ENCODE results near the gene SPAG17.

SPAG17 gene

DNA sequence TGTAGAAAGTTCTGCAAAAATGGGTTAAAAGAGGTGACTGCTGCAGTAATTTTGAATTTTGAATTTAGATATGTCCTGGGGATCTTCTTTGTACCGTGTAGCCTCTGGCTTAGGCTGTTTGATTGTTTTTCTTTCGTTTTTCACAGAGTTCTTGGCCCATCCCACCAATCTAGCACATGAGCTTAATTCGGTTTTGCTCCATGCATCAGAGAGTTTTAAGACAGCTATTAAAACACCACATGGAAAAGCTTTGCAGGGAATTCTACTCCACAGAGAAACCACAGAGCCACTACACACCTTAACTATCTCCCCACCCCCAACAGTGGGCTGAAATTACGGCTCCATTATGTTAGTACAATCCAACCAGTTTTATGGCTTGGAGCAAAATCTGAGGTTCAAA lies 25.5 kb downstream of the SPAG17 start:
- DNase-seq: no peak

DNA sequence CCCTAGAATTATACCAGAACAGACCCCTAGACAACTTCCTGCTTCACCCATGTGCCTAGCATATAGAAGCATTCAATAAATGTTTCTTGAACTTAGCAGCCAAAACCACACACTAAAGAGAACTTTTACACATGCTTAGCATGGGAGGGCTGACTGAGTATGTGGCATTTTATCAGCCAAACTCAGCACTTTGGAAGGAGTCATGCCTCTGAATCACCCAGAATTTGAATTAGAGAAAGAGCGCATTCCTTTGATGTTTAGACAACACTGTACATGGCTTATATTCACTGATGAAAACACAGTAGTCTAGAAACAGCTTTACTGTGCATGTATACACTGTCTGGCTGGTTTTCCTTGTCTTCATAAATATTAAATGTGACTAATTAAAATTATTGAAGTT lies 26.1 kb downstream of the SPAG17 start:
- no peak for DNase-seq

DNA sequence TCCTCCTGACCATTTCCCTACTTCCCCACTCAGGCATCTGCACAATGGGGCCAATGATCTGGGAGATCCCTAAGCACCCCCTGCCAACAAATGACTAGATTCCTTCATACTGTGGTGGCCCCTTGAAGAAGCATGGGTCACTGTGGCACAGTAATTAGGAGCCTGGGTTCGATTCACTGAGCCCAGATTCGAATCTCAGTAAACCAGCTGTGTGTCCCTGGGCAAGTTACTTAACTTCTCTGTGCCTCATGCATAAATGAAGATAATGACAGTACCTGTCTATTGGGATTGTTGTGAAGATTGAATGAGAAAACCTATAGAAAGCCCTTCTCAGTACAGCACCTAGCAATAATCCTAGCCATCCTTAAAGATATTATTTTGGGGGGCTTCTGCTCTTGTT lies 27.5 kb downstream of the SPAG17 start:
- no peak for DNase-seq

DNA sequence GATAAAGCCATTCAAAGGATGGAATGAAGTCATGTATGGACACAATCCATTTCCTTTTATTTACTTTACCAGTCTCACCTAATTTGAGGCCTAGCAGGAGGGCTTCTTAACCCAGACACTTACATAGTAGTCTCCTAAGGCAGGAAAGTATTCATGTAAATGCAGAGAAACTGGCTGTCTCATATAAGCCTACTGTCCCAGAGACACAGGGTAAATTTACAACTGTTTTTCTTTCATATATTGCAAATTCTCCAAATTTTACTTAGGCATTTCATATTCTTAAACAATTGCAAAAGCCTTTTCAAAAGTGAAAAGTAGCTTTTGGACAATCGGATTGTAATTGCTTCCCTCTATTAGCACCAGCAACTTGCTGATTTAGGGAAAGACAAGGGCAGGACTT lies 29.9 kb downstream of the SPAG17 start:
- DNase-seq: no peak

DNA sequence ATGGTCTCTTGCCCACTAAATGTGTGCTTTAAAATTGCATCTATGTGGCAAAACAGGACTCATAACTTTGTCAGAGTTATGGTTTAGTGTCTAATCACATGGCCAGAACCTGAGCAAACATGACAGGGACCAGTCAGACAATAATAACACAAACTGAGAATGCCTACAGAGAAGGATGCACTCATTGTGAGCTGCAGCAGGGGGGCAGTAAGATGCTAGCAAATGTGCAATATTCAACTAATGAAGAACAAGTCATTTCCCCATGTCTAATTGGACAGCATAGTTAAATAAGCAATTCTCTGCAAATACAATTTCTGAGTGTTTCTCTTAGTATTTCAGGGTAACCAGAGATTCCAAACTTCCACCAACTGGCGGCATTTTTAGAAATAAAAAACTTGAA lies 30.8 kb downstream of the SPAG17 start:
- no peak for DNase-seq

DNA sequence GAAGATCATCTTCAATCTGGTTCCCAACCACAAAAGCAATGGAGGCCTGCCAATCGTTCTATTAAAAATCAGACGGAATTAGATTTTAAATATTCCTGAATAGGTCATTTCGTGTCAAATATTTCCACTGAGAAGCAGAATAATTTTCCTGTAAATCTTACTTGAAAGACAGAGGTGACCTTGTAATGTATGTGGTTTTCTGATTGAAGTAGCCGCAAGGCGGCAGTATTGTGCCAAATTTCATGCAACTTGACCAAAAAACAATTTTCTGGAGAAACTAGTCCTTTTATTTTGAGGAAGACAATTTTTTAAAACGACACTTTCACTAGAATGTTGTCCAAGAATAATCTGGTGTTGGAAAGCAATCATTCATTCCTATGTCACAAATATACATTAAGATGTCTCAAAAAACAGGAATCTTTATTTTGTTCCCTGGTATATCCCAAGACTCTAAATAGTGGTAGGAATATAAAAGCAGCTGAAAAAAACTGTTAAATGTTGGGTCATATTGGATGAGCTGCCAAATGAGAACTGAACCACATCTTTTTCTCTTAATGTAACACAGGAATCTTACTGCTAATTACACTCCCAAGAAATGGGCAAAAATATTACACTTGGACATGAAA lies 33.6 kb downstream of the SPAG17 start:
- DNase-seq: no peak

DNA sequence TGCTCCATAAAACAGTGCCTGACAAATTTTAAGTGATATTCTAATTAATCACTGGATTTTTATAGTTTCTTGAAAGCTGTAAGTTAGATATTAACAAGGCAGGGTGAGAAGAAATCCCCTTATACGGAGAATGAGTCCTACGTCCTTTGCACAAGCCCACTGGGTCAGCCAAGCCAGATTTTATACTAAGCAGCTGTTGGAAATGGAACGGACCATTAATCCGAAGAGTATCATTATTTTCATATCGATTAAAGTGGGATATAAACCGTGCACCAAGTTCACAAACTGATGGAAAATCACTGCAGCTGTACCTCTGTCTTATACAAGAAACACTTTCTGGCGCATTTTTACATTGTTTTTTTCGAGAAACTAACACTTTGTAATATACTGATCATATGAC lies 35.2 kb downstream of the SPAG17 start:
- no peak for DNase-seq

DNA sequence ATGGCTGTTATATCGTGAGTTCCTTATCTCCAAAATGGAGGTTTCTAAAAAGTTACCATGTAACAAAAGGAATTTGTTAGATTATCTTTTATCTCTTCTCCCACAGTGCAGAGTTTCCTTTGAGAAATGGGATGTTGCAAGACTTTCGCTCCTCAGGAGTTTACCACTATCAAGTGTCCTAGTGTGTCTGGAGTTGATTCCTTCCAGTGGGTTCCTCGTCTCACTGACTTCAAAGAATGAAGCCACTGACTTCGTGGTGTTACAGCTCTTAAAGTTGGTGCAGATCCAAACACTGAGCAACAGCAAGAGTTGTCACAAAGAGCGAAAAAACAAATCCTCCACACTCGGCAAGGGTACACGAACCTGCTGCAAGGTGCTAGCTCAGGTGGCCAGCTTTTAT lies 37.0 kb downstream of the SPAG17 start:
- no peak for DNase-seq

DNA sequence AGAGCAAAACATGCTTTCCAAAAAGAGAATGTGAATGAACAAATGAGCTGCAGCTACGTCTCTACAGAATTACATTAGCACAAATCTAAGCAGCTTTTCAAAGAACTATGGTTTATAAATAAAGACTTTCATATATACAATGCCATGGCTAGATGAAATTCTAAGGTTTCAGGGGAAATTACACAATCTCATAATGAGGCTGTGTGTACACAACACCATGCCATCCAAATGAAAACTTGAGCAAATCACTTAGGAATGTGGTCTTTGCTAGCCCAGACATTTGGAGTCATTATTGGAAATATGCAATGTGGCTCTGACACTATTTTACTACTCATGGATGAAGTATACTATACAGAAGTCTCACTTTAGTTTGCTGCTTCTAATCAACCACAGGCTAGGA lies 37.5 kb downstream of the SPAG17 start:
- DNase-seq: no peak

DNA sequence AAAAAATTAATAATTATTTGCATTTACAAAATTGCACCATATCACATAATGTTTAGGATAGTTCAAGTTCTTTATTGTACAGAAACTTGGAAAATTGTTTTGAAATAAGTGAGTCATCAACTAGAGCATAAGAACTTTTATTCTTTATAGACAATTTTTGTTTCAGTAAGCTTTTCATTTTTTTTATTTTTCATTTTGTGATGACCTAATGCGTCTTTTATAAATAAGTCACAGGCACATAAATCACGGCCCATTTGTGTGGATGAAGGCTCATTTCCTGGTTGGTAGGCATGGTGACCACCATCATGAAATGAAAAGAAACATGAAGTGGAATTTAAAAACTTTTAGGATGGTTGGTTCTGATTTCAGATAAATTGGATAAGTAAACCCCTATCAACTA lies 39.3 kb downstream of the SPAG17 start:
- no peak for DNase-seq

DNA sequence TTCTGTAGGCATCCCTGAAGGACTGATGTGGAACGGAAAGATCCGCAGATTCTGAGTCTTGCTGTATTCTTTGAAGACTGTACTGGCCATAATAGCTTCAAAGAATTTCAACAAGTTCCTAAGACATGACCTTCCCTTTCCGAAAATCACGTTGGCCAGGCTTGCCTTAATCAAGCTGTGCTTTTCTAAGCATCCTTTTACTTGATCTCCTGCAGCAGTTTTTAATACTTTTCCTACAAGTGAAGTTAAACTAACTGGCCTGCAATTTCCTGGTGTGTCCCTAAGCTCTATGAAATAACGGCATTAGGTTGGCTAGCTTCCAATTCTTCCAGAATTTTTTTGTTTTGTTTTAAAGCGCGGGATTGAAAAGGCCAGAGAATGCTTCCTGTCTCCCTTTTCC lies 40.3 kb downstream of the SPAG17 start:
- DNase-seq: no peak

DNA sequence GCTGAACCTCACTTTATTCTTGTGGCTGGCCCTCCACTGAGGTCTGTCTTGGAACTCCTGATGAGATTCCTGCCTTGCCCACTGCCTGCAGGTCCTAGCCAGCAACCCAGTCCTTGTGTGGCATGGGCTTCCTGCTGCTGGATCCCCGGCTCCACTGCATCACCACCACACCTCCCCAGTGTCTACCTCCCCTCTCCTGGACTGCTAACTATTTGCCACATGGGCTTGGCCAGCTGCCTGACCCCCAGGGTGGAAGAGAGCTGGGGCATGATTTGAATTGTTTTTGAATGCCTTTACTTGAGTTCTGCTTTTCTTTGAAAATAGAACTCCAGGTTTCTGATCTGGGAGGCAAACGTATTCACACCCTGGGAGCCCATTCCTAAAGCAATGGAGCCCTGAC lies 41.2 kb downstream of the SPAG17 start:
- DNase-seq: no peak

DNA sequence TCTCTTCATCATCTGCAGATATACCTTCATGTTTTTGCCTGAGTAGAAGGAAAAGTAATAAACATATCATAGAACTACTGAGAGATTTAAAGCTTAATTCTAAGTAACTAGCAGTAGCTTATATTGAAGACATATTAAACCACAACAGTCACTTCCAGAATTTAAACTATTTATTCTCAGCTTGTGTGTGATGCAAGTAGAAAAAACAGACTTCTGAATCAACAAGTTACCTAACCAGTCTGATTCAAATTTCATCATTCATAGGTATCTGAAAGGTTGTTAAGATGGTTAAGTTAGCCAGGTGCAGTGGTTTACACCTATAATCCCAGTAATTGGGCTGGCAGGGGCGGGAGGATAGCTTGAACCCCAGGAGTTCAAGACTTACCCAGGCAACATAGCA lies 41.9 kb downstream of the SPAG17 start:
- no peak for DNase-seq

DNA sequence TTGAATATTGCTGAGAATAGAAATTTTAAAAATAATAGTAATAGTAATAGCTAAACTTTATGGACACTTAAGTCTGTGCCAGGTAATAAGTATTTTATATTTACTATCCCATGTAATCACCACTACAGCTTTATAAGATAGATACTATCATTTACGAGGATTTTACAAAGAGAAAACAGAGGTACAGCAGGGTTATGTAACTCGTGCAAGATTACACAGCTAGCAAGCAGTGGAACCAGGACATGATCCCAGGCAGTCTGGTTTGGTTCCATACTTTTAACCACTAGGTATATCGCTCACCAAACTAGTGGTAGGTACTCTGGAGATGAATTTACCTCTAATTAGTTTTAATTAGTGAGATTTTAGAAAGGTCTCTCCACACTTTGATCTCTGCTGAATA lies 42.5 kb downstream of the SPAG17 start:
- DNase-seq: no peak

DNA sequence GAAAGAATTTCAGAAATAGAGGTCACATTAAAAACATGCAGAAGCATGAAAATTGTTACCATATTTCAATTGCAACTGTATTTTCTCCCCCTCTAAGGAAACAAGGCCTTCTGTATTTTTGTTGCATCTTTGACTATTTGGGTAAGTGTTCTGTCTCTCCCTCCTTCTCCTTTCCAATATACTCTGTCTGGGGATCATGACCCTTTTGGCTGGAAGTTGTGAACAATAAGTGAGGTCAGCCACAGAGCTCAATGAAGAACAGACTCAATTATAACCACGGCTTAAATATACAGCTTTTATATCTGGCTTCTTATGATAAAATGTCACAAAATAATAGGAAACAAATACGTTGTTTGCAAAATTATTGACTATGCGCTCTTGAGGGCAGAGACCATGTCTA lies 47.1 kb downstream of the SPAG17 start:
- no peak for DNase-seq

DNA sequence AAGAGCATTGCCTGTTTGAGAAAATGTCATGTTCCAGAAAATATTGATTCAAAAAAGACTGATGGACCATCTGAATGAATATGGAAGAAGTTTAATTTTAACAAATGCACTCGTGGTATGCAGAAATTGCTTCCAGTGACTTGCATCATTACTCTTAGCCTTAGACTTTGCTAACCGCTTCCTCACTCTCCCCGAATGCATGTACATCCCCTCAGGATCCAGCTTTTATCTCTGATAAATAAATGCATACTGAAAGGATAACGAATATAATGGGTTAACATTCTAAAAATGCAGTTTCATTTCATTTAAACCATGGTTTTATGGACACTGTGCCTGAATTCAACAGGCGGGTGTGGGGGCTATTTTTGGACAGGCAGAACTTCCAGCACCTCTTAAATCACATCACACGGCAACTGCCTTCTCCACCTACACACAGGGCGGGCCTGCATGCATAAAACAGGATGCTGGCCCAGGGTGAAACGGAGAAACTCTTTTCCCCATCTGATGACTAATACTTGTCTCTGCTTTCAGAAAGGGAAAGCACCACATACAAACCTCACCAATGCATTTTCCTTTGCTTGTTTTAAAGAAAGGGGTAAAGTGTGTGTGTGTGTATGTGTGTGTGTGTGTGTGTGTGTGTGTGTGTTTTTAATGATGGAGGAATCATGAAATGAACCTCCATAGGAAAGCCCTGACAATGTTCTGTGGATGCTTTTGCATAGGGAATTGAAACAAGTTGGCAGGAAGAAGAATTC lies 48.7 kb downstream of the SPAG17 start:
- DNase-seq: no peak

DNA sequence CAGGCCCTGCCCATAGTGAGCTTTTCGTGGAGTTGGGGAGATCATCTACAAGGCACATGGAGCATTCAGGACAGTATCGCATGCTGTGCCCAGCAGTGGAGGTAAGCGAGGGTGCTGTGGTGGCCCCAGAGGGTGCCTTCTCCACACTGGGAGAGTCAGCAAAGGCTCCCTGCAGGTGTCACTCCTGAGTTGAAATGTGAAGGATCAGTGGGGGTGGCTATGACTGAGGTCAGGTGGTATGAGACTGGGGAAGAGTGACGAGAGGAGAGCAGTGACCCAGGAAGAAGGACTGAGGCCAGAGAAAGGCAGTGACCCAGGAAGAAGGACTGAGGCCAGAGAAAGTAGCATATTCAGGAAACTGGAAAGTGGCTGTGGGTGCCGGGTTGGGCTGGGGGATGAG lies 53.0 kb downstream of the SPAG17 start:
- no peak for DNase-seq

DNA sequence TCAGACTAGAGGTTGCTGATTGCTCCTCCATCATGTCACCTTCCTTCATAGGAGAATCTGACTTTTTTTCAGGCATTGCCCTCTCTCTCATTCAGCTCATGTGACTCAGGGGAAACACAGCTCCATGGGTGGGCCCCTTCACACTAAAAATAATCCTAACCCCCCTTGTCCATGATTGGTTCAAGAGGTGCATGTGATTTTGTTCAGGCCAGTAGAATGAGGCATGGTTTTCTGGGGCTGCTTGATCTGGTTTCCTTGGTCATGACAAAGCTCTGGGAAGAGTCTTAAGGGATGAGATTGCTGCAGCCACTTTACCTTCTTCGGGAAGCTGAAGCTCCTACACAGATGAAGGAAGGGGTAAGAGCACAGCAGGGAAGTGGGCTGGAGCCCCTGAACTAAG lies 56.3 kb downstream of the SPAG17 start:
- DNase-seq: no peak

DNA sequence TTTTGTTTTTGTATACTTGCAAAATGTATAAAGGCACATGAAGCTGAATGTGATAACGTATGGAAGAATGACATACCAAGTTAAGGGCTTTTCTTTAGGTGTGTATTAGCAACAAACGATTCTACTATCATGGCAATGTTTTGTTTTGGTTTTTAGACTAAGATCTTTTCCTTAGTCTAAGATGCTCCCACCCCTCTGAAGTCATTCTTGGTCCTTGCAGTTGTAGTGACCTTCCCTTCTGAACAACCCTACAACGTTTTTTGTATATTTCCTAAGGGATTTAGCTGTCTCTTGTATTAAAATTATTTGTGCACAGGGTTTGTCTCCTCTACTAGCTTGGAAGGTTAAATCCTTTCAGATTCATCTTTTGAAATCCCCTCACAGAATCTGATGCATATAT lies 61.0 kb downstream of the SPAG17 start:
- no peak for DNase-seq

DNA sequence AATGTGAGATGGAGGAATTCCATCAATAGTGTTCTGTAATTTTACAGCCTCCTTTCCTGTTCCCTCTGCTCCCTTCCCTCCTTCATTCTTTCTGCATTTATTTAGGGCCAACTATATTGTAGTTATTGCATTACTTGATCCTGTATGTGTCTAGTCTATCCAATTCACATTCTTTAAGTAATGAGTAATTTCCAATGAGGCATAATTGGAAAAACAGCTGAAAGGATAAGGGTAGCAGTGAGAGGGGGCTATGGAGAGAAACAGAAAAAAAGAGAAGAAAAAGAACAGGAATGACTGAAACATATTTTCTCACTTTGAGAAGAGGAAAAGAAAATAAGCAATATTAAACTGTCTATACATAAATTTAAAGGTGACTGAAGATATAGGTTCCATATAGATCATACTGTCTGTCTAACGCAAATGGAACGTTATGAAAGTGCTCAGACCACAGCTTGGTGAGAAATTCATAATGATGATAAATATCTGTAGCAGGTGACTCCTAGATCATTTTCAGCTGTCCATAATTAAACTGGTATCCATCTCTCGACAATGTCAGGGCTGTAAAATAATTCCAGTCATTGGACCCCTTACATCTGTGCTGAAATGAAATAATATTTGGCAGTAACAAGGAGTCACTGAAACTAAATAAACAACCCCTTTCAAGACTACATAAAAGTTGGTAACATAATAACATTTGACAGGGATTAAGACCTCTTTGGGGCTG lies 61.8 kb downstream of the SPAG17 start:
- no peak for DNase-seq

DNA sequence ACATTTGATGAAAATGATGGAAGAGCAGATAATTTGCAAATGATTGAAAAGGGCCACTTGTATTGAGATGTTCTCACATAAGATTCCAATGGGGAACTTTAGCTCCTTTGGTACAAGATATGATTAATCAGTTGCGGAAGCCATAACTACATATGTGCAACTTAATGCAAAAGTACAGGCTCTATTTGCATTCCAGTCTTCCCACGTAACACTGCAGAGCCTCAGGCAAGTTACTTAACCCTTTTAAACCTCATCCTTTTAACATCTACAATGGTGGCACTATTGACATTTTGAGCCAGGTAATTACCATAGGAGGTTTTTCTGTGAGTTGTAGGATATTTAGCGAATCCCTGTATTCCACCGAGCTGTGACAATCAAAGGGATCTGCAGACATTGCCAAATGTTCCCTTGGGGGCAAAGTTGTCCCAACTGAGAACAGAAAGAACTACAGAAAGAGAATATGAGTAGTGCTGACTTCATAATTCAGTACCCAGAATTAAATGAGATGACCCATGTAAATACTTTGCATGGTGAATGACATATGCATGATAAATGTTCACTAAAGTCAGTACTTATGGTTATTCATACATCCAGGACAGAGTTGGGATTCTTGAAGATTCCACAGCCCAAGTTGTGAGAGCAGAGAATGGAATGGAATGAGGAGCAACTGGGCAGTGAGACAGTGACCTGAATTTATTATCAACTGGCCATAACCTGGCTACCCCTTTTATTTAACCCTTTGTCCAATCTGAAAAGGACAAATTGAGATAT lies 62.6 kb downstream of the SPAG17 start:
- no peak for DNase-seq

DNA sequence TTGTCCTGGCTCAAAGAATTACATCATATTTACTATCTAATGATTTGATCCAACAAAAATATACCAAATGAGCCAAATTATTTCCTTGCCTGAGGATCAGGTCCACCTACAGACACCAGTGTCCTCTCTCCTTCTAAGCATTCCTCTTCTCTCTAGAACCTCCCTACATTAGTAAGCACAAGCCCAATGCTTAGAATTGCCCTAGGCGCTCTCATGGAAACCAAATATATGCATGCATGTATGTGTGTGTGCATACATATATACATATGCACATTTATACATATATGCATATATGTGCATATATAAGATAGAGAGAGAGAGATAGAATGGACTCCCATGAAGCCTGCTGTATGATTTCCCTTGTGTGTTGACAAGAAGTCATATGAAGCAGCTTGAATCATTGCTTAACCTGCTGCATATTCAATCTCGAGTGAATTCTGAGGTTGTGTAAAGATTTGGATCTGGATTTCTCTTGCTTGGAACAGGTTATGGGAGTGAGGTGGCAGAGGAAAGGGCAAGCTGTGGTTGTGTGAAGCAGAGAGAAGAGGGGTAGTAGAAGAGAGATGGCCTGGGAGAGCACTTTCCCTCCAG lies 66.1 kb downstream of the SPAG17 start:
- no peak for DNase-seq

DNA sequence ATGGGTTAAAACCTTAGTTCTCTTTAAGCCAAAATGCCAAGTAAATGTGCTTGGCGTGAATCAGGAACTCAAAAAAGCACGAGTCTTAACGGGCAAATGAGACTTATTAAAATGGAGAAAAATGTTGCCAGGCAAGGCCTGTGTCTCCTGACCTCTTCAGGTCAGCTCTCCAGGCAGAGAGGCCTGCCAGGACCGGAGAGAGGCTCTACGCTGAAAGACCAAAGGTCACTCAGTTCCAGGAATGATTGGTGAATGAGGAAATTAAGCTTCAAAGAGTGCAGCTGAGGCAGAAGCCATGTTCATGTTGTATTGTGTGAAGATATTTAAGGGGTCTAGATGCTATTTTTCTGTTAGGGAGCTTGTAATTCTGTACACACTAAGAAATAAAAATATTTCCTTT lies 66.6 kb downstream of the SPAG17 start:
- DNase-seq: no peak

Data from NCI-H1417 treated with DMSO at 0.1 percent for 48 hours (cell line).